NCI-H2029 (cell line): Measurements from ENCODE around the gene ZSWIM4.

Experiments
- DNase-seq: peaks from one replicate; lab custom pipeline; 2025; lab: John Stamatoyannopoulos, UW

The ZSWIM4 gene

GRCh38 chr19:13808856-13809255 lies 13.6 kb downstream of the ZSWIM4 start:
- DNase-seq, result no peak

GRCh38 chr19:13812544-13812943 lies 17.3 kb downstream of the ZSWIM4 start:
- DNase-seq, result no peak

GRCh38 chr19:13813147-13813546 lies 17.9 kb downstream of the ZSWIM4 start:
- no peak for DNase-seq

GRCh38 chr19:13814550-13814949 lies 19.3 kb downstream of the ZSWIM4 start:
- DNase-seq, result no peak

GRCh38 chr19:13817018-13817614 lies 21.9 kb downstream of the ZSWIM4 start:
- peak; percentile 93 for DNase-seq

GRCh38 chr19:13817615-13818371 lies 22.6 kb downstream of the ZSWIM4 start:
- DNase-seq, result peak; percentile 98

- DNase-seq, result no peak
Measured at GRCh38 chr19:13819238-13819637, 24.0 kb downstream of the ZSWIM4 start.

- DNase-seq, result no peak
Measured at GRCh38 chr19:13821292-13821691, 26.0 kb downstream of the ZSWIM4 start.

GRCh38 chr19:13823256-13823655 lies 28.0 kb downstream of the ZSWIM4 start:
- peak; percentile 62 for DNase-seq

- DNase-seq, result no peak
Measured at GRCh38 chr19:13823901-13824300, 28.7 kb downstream of the ZSWIM4 start.

- DNase-seq, result no peak
Measured at GRCh38 chr19:13824703-13825102, 29.5 kb downstream of the ZSWIM4 start.

- DNase-seq, result no peak
Measured at GRCh38 chr19:13825489-13826441, 30.5 kb downstream of the ZSWIM4 start.

GRCh38 chr19:13826652-13827235 lies 31.5 kb downstream of the ZSWIM4 start:
- no peak for DNase-seq

GRCh38 chr19:13827656-13828055 lies 32.4 kb downstream of the ZSWIM4 start:
- DNase-seq, result no peak

GRCh38 chr19:13830114-13830740 lies 35.0 kb downstream of the ZSWIM4 start:
- no peak for DNase-seq

GRCh38 chr19:13830741-13831536 lies 35.7 kb downstream of the ZSWIM4 start:
- no peak for DNase-seq

- no peak for DNase-seq
Measured at GRCh38 chr19:13831537-13832467, 36.6 kb downstream of the ZSWIM4 start.

GRCh38 chr19:13833330-13834243 lies 38.3 kb downstream of the ZSWIM4 start:
- peak; percentile 94 for DNase-seq
